Mesenchymal stem cell (in vitro differentiated cells and primary cell): ENCODE results near the gene C2orf76.

Experiments used
- DNase-seq: peaks from one replicate; pipeline ENCODE4 v3.0.0-alpha.2; 2013
- H2AFZ ChIP-seq: one replicate; pipeline ENCODE4 v1.6.1; 2013; ENCODE audit warnings: low read depth, mild to moderate bottlenecking, control low read depth, inconsistent platforms, low read length, moderate library complexity
- H2AK5ac ChIP-seq: 2 replicates; pipeline ENCODE4 v1.6.1; 2013; ENCODE audit warnings: low read length, moderate library complexity, mild to moderate bottlenecking, inconsistent platforms; ENCODE audit not compliant: severe bottlenecking
- H2BK120ac ChIP-seq: one replicate; pipeline ENCODE4 v1.6.1; 2013; ENCODE audit warnings: low read depth, mild to moderate bottlenecking, inconsistent platforms, low read length, moderate library complexity
- H2BK12ac ChIP-seq, 2 experiments: one replicate each; pipeline ENCODE4 v1.6.1; 2013; ENCODE audit warnings: inconsistent platforms in 2 of 2, low read length in 2 of 2, mild to moderate bottlenecking in 2 of 2, moderate library complexity in 2 of 2, control low read depth in 1 of 2
- H2BK15ac ChIP-seq: one replicate; pipeline ENCODE4 v1.6.1; 2013; ENCODE audit warnings: mild to moderate bottlenecking, low read depth, inconsistent platforms; ENCODE audit not compliant: poor library complexity, severe bottlenecking
- H2BK5ac ChIP-seq: 2 replicates; pipeline ENCODE4 v1.6.1; 2013; ENCODE audit warnings: low read depth, mild to moderate bottlenecking, low read length, control low read depth, inconsistent platforms; ENCODE audit not compliant: poor library complexity, severe bottlenecking
- H3K14ac ChIP-seq, 2 experiments: one replicate each; pipeline ENCODE4 v1.6.1; 2013; ENCODE audit warnings: inconsistent platforms in 2 of 2, low read length in 2 of 2, control low read depth in 1 of 2, mild to moderate bottlenecking in 1 of 2, moderate library complexity in 1 of 2
- H3K18ac ChIP-seq, 2 experiments: one replicate each; pipeline ENCODE4 v1.6.1; 2013; ENCODE audit warnings: inconsistent platforms in 2 of 2, low read length in 2 of 2, control low read depth in 1 of 2, low read depth in 1 of 2, mild to moderate bottlenecking in 1 of 2
- H3K23ac ChIP-seq, 2 experiments: one replicate each; pipeline ENCODE4 v1.6.1; 2013; ENCODE audit warnings: inconsistent platforms in 2 of 2, low read length in 2 of 2, mild to moderate bottlenecking in 2 of 2, moderate library complexity in 2 of 2, control low read depth in 1 of 2
- H3K27ac ChIP-seq: 2 replicates; pipeline ENCODE4 v1.5.1; 2013; ENCODE audit warnings: mild to moderate bottlenecking, moderate library complexity, low read length, control low read depth, inconsistent platforms; ENCODE audit not compliant: poor library complexity, severe bottlenecking
- H3K27me3 ChIP-seq, 2 experiments: 2 replicates each; pipeline versions ENCODE4 v1.6.1 to v1.7.0; 2013; ENCODE audit warnings: low read length in 2 of 2, mild to moderate bottlenecking in 2 of 2, moderate library complexity in 2 of 2, control low read depth in 1 of 2, inconsistent platforms in 1 of 2; ENCODE audit not compliant: control insufficient read depth in 1 of 2, insufficient read depth in 1 of 2
- H3K36me3 ChIP-seq, 2 experiments: 2 replicates each; pipeline versions ENCODE4 v1.6.1 to v1.7.0; 2013; ENCODE audit warnings: low read length in 2 of 2, control low read depth in 1 of 2, inconsistent platforms in 1 of 2, low read depth in 1 of 2, mild to moderate bottlenecking in 1 of 2; ENCODE audit not compliant: insufficient read depth in 2 of 2, control insufficient read depth in 1 of 2
- H3K4ac ChIP-seq, 2 experiments: one replicate each; pipeline ENCODE4 v1.6.1; 2013; ENCODE audit warnings: inconsistent platforms in 2 of 2, low read length in 2 of 2, mild to moderate bottlenecking in 2 of 2, moderate library complexity in 2 of 2, control low read depth in 1 of 2, low read depth in 1 of 2
- H3K4me1 ChIP-seq: 2 replicates; pipeline ENCODE4 v1.6.1; 2013; ENCODE audit warnings: low read depth, low read length, control low read depth; ENCODE audit not compliant: control insufficient read depth, insufficient read depth
- H3K4me2 ChIP-seq: 2 replicates; pipeline ENCODE4 v1.6.1; 2013; ENCODE audit warnings: low read length, mild to moderate bottlenecking, inconsistent platforms; ENCODE audit not compliant: poor library complexity, severe bottlenecking
- H3K4me3 ChIP-seq, 2 experiments: 2 replicates each; pipeline versions ENCODE4 v1.5.1 to v1.7.0; 2013; ENCODE audit warnings: low read length in 2 of 2, mild to moderate bottlenecking in 2 of 2, control low read depth in 1 of 2, low read depth in 1 of 2; ENCODE audit not compliant: insufficient read depth in 1 of 2
- H3K79me1 ChIP-seq: replicated peaks from 2 replicates; pipeline ENCODE4 v1.6.1; 2013; ENCODE audit warnings: mild to moderate bottlenecking, control low read depth, low read length, inconsistent platforms; ENCODE audit not compliant: poor library complexity, severe bottlenecking
- H3K9ac ChIP-seq: 2 replicates; pipeline ENCODE4 v1.7.0; 2013; ENCODE audit warnings: mild to moderate bottlenecking, low read length, moderate library complexity
- H3K9me3 ChIP-seq: 2 replicates; pipeline ENCODE4 v1.7.0; 2013; ENCODE audit warnings: mild to moderate bottlenecking, low read length; ENCODE audit not compliant: control insufficient read depth
- H4K8ac ChIP-seq: one replicate; pipeline ENCODE4 v1.6.1; 2013; ENCODE audit warnings: inconsistent platforms, mild to moderate bottlenecking, low read length, moderate library complexity
- H4K91ac ChIP-seq: one replicate; pipeline ENCODE4 v1.6.1; 2013; ENCODE audit warnings: mild to moderate bottlenecking, low read length, inconsistent platforms
- WGBS: methylation state at CpG from one replicate; pipeline ENCODE4 v1.1.7; 2013; ENCODE audit warnings: mixed read lengths; 5-methylcytosine and 5-hydroxymethylcytosine counted together

C2orf76 gene

GRCh38 chr2:119282996-119283511 lies 83.6 kb downstream of the C2orf76 start:
- no peak overlapping the region for H3K18ac ChIP-seq
- no peak overlapping the region for H3K9ac ChIP-seq
- no peak overlapping the region for H2AFZ ChIP-seq
- no peaks in the 10 kb centered on the region for H3K79me1 ChIP-seq
- H3K4me3 ChIP-seq: no peak overlapping the region
- H3K9me3 ChIP-seq: no peaks in the 10 kb centered on the region
- peaks cover 4% of the 10 kb centered on the region for H3K4me1 ChIP-seq
- WGBS: 94% methylated on average over 4 of the region's 4 CpGs
- H3K4me2 ChIP-seq: no peak overlapping the region
- no peak overlapping the region for H2BK5ac ChIP-seq
- no peak overlapping the region for H2BK15ac ChIP-seq
- no peaks in the 10 kb centered on the region for H3K27me3 ChIP-seq
- H3K36me3 ChIP-seq: peaks cover 0 to 4% of the 10 kb centered on the region in 2 experiments
- no peak overlapping the region for H3K14ac ChIP-seq
- H3K4ac ChIP-seq: no peak overlapping the region
- no peak overlapping the region for H2BK120ac ChIP-seq
- no peak overlapping the region for H2BK12ac ChIP-seq
- no peak overlapping the region for H3K23ac ChIP-seq
- no peak overlapping the region for H2AK5ac ChIP-seq
- H3K27ac ChIP-seq: no peak overlapping the region
- no peak for DNase-seq
- H4K8ac ChIP-seq: no peak overlapping the region
- no peak overlapping the region for H4K91ac ChIP-seq

DNA sequence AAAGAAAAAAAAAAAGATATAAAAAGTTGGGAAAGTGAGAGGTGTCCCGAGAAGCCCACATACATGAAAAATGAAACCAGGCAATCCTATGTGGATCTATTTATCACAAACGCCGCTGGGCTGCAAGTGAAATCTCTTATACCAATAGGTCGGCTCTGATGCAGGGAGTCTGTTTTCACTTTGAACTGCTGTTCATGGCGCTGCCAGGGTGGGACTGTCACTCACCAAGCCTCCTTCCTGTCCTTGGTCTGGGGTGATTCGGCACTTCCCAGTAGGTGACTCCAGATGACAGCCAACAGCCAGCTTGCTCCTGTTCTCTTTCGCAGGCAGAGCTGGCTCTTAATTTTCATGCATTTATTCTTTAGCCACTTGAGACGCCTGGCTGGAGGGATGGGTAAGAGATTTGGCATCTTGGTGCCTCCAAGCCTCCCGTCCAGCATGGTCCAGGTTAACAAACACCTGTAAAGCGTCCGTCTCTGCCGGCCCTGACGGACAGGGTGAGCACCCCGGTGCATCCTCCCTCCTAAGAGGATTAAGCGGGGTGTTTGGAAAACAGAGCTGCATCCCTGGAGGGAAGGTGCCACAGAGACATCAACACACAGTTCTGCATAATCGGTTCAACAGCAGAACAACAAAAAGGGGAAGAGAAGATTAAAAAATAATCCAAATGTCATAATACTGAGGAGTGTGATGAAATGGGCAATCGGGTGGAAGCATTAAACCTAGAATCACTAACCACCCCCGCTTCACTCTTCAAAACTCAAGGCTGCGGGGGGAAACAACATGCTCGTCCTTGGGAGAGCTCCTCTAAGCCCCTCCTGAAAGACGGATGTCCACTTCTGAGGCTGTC lies 84.3 kb downstream of the C2orf76 start:
- H3K27me3 ChIP-seq: no peaks in the 10 kb centered on the region
- WGBS: 90% methylated on average over 20 of the region's 21 CpGs
- no peak overlapping the region for H2BK120ac ChIP-seq
- no peak overlapping the region for H3K18ac ChIP-seq
- no peak overlapping the region for H3K4me3 ChIP-seq
- H2AFZ ChIP-seq: no peak overlapping the region
- no peak for DNase-seq
- H3K4ac ChIP-seq: no peak overlapping the region
- no peaks in the 10 kb centered on the region for H3K79me1 ChIP-seq
- no peak overlapping the region for H2BK5ac ChIP-seq
- no peaks in the 10 kb centered on the region for H3K9me3 ChIP-seq
- H3K23ac ChIP-seq: no peak overlapping the region
- no peak overlapping the region for H2BK12ac ChIP-seq
- no peak overlapping the region for H3K4me2 ChIP-seq
- H3K4me1 ChIP-seq: peaks cover 4% of the 10 kb centered on the region
- H4K91ac ChIP-seq: no peak overlapping the region
- no peak overlapping the region for H4K8ac ChIP-seq
- no peak overlapping the region for H3K14ac ChIP-seq
- peaks cover 0 to 4% of the 10 kb centered on the region in 2 experiments for H3K36me3 ChIP-seq
- H2AK5ac ChIP-seq: no peak overlapping the region
- H3K9ac ChIP-seq: no peak overlapping the region
- no peak overlapping the region for H2BK15ac ChIP-seq
- H3K27ac ChIP-seq: no peak overlapping the region

- Histone ChIP-seq H3K27ac (no peak overlapping the region), H2AFZ (no peak overlapping the region)
- WGBS: 14% methylated on average over 1 of the region's 4 CpGs
These were observed 86.0 kb downstream of the C2orf76 start for GRCh38 chr2:119280680-119281079.

DNA sequence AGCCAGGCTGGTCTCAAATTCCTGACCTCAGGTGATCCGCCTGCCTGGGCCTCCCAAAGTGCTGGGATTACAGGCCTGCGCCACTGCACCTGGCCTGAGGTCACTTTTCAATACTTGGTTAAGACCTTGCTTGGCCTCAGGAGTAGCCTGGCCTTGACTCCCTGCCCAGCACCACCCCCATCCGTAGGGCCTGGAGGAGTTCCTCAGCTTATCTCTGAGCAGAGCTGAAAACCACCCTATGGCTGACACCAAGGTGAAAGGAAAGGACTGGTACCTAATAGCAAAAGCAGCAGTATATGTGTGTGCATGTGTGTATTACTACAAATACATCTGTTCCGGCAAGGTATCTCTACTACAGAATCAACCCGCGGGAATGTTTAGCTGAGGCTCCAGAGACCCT lies 87.0 kb downstream of the C2orf76 start:
- DNase-seq: no peak
- no peak overlapping the region for H3K4ac ChIP-seq
- no peak overlapping the region for H4K91ac ChIP-seq
- H4K8ac ChIP-seq: no peak overlapping the region
- no peak overlapping the region for H2AK5ac ChIP-seq
- no peak overlapping the region for H3K27ac ChIP-seq
- H2BK5ac ChIP-seq: no peak overlapping the region
- H3K23ac ChIP-seq: no peak overlapping the region
- H3K4me3 ChIP-seq: no peak overlapping the region
- H3K27me3 ChIP-seq: no peaks in the 10 kb centered on the region
- H3K9me3 ChIP-seq: no peaks in the 10 kb centered on the region
- no peak overlapping the region for H2AFZ ChIP-seq
- no peak overlapping the region for H2BK120ac ChIP-seq
- no peak overlapping the region for H3K14ac ChIP-seq
- no peak overlapping the region for H3K4me2 ChIP-seq
- no peak overlapping the region for H3K9ac ChIP-seq
- H3K18ac ChIP-seq: no peak overlapping the region
- no peak overlapping the region for H2BK12ac ChIP-seq
- WGBS: 95% methylated on average over 6 of the region's 6 CpGs
- no peaks in the 10 kb centered on the region for H3K79me1 ChIP-seq
- H3K4me1 ChIP-seq: peaks cover 4% of the 10 kb centered on the region
- no peak overlapping the region for H2BK15ac ChIP-seq
- H3K36me3 ChIP-seq: no peaks in the 10 kb centered on the region

More at GRCh38 chr2:119280680-119281079, 86.0 kb downstream of the C2orf76 start:
- no peak for DNase-seq
- Histone ChIP-seq H3K9me3 (no peaks in the 10 kb centered on the region), H2BK15ac (no peak overlapping the region), H3K23ac (no peak overlapping the region), H3K9ac (no peak overlapping the region), H3K18ac (no peak overlapping the region), H3K36me3 (no peaks in the 10 kb centered on the region), H3K4me2 (no peak overlapping the region), H3K79me1 (no peaks in the 10 kb centered on the region), H3K4me1 (peaks cover 4% of the 10 kb centered on the region), H2BK5ac (no peak overlapping the region), H2AK5ac (no peak overlapping the region), H3K4me3 (no peak overlapping the region), H4K8ac (no peak overlapping the region), H3K14ac (no peak overlapping the region), H3K27me3 (no peaks in the 10 kb centered on the region), H3K4ac (no peak overlapping the region), H2BK12ac (no peak overlapping the region), H4K91ac (no peak overlapping the region), H2BK120ac (no peak overlapping the region)
